GM19351 (cell line): ENCODE data around the gene POLDIP3.
"Not testable (repeated sequence)": the region's sequence is repeated elsewhere in the genome, so short reads cannot be mapped to it uniquely, and the experiment has no call there.

ENCODE experiments used
- ATAC-seq: cut with Tn5 transposase; IDR thresholded peaks from one replicate; pipeline ENCODE4 v1.9.1; 2021; ENCODE audit warnings: mild to moderate bottlenecking, moderate library complexity; ENCODE audit not compliant: unreplicated experiment

The POLDIP3 gene

DNA sequence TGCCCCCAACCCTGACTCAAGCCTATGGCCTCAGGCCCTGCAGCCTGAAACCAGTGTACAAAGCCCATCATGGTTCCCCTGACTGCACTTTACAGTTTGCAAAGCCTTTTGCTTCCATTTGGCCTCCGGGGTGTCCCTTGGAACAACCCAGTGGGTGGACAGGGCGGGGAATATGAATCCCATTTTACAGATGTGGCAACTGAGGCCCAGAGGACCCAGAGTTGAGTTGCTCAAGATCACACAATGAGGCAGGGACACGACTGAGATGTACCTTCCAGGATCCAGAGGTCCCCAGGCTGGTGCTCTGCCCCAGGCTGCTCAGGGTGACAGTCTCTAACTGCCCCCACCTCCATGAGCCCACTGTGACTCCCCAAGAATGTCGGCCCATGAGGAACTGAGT, 5.4 kb upstream of the POLDIP3 start:
- ATAC-seq = no peak

DNA sequence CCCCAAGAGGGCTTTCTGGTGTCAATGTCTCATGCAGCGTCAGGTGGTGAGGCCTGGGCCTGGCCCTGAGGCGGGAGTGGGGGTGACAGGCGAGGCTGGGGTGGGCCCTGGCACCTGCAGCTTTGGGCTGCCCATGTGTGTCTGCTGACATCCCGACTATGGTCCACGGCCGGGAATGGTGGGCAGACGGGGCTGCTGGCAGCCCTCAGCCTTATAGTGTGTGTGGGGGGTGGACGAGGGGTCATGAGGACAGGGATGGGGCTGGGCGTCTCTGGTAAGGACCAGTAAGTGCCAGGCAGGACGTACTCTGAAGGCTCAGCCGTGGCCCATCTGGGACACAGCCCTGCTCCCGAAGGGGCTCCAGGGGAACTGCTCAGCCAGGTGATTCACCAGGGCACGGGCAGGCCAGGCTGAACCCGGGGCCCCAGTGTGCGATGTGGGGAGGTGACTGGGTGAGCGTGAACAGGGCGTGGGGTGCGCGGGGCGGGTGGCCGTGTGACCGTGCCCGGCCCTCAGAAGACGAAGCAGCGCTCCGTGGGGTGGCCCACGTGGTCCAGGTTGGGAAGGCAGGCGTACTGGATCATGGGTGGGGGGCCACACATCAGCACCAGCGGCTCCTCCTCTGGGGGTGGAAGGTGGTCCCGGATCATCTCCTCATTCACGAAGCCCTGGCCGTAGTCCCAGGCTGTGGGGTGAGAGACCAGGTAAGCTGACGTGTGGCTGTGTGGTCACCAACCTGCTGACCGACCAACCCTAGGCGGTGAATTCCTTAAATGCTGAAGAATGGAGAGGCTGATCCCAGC, 4.8 kb upstream of the POLDIP3 start:
- no peak for ATAC-seq

DNA sequence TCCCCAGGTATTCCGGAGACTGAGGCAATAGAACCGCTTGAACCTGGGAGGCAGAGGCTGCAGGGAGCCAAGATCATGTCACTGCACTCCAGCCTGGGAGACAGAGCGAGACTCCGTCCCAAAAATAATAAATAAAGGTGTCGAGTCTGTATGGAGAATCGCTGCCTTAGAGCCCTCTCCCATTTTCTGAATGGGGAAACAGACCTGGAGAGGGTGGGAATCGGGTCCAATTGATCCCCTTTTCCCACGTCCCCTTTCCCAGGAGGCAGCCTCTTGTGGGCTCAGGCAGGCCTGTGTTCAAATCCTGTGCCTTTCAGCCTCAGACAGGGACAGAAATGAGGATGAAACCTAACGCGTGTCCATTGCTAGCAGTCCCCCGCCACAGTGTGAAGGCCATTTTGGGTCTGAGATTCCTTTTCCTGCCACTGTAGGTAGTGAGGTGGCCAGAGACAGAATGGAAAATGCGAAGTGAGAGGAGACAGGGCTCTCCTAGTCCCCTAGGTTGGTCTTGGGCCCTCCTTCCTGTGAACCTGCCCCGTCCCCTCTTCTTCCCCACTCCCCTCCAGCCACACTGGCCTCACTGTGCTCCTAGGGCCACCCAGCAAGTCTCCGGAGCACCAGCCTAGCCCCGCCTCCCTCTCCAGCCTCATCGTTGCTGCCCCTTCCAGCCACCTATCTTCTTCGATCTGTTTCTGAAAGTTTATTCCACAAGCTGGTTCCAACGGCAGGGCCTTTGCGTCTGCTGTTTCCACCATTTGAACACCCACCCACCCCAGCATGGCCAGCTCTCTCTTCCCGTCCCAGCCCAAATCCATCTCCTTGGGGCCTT, 2.7 kb upstream of the POLDIP3 start:
- no peak for ATAC-seq

GRCh38 chr22:42615860-42616175, 1.1 kb upstream of the POLDIP3 start:
- not testable (repeated sequence) for ATAC-seq

GRCh38 chr22:42615092-42615859, 593 bp upstream of the POLDIP3 start:
- peak; percentile 68 for ATAC-seq

- ATAC-seq = no peak
Measured at GRCh38 chr22:42613872-42614301, 796 bp downstream of the POLDIP3 start.

GRCh38 chr22:42612336-42612735, 2.3 kb downstream of the POLDIP3 start:
- ATAC-seq = no peak

DNA sequence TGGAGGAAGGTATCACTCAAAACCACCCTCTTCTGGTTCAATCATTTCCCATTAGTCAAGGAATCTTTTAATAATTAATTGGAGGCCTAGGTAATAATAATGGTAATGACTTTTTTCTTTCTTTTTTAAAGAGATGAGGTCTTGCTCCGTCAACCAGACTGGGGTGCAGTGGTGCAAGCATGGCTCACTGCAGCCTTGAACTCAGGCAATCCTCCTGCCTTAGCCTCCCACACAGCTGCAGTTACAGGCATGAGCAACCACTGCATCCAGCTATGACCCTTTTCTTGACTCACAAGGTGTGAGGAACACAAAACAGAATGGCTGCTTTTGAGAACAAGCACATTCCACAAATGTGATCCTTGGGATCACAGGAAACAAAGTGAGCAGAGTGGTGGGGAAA, 3.6 kb downstream of the POLDIP3 start:
- no peak for ATAC-seq

DNA sequence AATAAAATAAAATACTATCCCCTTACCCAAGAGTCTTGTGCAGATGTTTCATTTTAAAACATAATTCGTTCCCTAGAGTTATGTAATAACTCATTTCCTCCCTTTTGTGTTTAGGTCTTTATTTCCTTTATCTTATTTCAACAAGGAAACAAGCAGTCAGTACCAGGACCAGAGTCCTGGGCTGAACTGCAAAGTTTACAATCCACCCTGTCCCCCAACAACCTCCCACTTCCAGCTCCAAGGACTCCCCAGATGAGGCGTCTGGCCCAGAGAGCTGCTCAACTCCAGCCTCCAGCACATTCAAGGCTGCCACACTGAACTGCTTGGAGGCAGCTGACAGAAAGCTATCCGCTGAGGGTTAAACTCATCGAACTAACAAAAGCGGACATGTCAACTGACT, 4.5 kb downstream of the POLDIP3 start:
- no peak for ATAC-seq

DNA sequence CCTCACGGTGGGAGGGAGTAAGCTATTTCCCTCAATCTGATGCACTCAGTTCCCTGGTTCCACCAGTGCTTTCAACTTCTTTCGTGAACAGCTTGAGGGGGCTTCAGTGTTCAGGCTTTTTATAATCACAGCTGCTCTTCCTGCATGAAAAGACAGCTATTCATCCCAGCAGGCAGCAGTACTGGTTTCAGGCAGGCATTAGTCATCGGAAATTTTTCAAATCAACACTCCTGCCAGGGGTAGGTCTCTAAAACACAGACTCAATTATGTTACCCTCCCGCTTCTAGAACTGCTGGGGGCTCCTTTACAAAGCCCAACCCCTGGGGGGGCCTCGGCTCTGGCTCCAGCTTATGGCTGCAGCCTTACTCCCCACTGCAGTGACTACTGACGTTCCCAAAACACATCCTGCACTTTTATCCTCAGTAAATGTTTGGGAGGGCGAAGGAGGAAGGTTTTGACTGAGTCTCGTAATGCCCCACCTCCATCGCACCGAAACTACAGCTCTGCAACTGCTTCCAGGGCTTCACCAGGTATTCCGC, 5.8 kb downstream of the POLDIP3 start:
- no peak for ATAC-seq

GRCh38 chr22:42608136-42608822, 6.4 kb downstream of the POLDIP3 start:
- ATAC-seq = no peak

GRCh38 chr22:42607641-42608040, 7.0 kb downstream of the POLDIP3 start:
- ATAC-seq = not testable (repeated sequence)

DNA sequence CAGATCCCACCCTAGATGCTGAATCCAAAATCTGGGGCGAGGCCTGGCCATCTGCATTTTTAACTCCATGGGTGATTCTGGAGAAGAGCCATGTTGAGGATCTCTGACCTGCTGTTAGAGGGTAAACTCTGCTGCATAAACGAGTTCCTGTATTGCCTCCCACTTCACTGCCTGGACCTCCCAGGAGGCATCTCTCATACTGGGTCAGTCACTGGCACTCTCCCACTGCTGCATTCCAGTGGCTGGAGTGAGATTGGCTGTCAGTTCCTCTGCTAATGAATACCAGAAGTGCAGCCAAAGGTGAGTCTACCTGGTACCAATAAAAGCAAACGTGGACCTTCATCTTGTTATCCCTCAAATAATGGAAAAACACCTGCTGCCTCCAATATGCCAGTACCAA, 10.3 kb downstream of the POLDIP3 start:
- ATAC-seq = no peak

- ATAC-seq = no peak
Measured at GRCh38 chr22:42603427-42603826, 11.3 kb downstream of the POLDIP3 start.

DNA sequence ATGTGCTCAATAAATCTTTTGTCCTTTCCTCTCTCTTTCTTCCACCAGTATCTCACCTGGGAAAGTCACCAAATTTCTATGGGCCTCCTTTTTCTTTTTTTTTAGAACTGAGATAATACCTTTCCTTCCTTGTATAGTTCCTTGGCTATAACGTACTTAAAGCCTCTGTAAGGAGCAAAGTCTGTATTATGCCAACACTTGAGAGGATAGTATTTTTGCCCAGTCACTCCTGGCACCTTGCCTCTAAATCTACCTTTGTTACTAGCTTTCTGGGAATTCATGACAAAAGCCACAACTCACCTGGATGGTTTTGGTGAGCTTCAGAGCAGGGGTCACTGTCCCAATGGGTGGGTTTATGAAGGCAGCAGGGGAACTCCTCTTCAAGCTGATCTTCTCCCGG, 12.2 kb downstream of the POLDIP3 start:
- ATAC-seq = no peak

- ATAC-seq = no peak
Measured at GRCh38 chr22:42601879-42602465, 12.7 kb downstream of the POLDIP3 start.

GRCh38 chr22:42596863-42597530, 17.7 kb downstream of the POLDIP3 start:
- ATAC-seq = no peak

GRCh38 chr22:42596336-42596735, 18.3 kb downstream of the POLDIP3 start:
- no peak for ATAC-seq

DNA sequence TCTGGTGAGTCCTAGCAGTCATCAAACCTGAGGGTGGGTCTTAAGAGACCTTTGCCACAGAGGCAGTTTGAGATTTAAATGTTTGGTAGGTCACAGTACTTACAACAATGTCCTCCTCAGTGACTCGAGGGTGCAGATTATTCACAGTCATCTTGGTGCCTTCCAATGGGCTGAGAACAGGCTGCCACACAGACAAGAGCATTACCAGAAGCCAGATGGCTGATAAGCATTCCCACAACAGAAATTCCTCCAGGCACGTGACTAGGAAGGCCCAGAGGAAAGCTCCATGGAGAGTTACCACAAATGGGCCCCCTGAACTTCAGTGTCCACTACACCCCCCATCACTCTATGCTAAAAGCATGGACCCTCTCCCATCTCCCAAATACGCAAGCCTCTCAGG, 19.2 kb downstream of the POLDIP3 start:
- ATAC-seq = no peak

DNA sequence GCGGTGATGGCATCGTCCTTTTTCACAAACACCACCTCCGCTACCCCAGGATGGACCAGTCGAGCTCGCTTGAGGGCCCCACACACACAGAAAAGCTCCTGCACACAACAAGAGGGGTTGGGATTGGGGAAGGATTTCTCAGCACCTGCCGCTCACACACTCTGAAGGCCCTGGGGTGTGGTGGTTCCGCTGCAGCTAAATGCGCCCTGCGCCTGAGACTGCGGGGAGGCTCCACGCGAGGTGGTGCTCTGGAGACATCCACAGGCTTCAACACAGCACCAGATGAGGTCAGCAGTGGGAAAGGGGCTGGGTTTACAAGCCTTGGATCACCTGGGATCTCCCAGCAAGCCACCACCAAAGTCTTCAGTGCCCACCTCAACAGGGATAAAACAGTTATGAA, 22.7 kb downstream of the POLDIP3 start:
- no peak for ATAC-seq
